ENCODE results near the gene PLIN5. TPM values are rescaled to one million over a fixed set of nuclear protein-coding genes. Genes with fewer than 3 reads are reported as not detected.

Gene PLIN5, protein sequence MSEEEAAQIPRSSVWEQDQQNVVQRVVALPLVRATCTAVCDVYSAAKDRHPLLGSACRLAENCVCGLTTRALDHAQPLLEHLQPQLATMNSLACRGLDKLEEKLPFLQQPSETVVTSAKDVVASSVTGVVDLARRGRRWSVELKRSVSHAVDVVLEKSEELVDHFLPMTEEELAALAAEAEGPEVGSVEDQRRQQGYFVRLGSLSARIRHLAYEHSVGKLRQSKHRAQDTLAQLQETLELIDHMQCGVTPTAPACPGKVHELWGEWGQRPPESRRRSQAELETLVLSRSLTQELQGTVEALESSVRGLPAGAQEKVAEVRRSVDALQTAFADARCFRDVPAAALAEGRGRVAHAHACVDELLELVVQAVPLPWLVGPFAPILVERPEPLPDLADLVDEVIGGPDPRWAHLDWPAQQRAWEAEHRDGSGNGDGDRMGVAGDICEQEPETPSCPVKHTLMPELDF
- total RNA-seq (2022; extraction: Qiagen RNA extraction): 0.10 to 0.21 TPM (median 0.13 TPM) in 4 of 5 replicates, not detected in the other

DNA sequence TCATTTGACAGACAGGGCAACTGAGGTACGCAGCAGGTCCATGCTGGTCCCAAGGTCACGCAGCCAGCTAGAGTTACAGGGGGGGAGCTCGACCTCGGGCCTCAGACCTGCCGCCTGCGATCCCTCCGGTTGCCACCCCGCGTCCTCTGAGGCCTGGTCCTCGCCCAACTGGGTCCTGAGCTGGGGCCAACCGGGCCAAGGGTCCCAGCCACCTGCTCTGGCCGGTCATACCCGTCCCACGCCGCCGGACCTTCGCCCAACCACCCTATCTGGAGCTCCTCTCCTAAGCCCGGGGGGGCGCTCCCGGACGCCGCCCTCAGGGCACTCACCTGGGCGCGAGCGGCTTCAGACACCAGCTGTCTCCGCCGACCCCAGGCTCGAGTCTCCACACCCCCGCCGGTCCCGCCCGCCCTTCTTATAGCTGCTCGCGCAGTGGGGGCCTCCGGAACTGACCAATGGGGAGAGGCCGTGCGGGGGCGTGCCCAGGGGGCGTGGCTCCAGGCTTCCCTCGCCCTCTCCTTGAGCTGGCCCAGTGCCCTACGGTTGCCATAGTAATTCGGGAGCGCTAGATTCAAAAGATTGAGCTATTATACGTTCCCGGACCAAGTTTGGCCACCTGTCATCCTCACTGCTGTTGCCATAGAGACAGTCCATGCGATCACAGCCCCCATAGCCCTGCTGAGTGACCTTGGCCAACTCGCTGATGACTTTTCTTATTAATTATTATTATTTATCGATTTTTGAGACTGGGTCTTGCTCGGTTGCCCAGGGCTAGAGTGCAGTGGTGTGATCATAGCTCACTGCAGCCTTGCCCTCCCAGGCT is at the start of gene PLIN5:
TSS of gene PLIN5 (minus strand) at position 389 of the 823 bp plus-strand sequence. CDS start 1,150 bp downstream, outside the sequence.

DNA sequence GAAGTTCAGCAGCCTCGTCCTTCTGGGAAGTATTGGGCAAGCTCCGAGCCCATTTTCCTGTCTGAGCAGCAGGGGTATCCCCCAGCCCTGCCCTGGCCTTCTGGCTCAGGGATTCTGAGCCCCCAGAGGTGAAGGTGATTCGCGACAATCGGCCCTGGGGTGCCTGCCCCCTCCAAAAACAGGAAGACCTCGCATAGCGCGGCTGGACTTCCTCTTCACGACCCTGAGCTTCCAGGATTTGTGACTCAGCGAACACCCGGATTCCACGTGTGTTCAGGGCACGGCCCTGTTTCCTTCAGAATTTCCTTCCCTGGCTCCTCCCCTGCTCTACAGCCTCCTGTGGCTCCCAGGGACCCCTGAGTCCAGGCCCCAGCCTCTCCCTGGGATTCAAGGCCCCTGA is 24.5 kb upstream of the PLIN5 start, which contains the start of gene SEMA6B:
TSS of gene SEMA6B (minus strand) at position 116 of the 400 bp plus-strand sequence. CDS start 1,227 bp downstream, outside the sequence.

DNA sequence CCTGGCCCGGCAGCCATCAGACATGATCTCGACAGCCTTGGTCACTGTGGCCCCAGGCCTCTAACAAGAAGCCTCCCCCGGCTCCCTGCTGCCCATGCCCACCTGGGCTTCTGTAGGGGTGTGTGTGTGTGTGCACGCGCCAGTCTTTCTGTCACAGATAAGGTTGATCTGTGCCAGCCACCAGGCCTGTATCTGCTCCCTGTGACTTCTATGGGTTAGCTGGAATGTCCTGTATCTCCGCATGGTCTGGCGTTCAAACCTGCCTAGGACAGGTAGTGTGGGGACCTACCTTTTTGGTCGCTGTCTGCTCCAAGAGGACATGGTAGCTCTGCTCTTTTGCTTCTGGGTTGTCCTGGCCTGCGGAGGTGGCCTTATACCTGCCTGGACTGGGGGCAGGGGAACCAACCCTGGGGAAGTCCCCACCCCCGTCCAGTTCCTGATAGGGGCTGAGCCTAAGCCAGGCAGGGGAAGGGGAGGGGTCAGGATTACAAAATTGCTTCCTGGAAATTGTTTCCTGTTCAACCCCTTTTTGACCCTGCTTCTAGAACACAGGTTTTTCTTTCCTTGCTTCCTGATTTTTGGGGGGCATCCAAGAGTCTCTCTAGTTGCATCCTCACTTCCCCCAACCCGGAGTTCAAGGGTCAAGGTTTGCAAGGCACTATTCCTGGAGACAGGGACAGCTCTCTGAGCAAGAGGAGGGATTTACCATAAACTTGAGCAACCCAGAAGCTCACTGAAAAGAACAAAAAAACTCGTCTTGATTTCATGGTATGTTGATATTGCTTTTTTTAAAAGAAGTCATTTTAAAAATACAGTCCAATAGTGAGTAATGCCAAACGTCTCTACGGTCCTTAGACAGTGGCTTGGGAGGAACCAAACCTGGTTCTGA is 4.9 kb upstream of the PLIN5 start, which contains the start of gene LRG1:
TSS of gene LRG1 (minus strand) at position 344 of the 889 bp plus-strand sequence. CDS start at position 321, 23 bp downstream.

DNA sequence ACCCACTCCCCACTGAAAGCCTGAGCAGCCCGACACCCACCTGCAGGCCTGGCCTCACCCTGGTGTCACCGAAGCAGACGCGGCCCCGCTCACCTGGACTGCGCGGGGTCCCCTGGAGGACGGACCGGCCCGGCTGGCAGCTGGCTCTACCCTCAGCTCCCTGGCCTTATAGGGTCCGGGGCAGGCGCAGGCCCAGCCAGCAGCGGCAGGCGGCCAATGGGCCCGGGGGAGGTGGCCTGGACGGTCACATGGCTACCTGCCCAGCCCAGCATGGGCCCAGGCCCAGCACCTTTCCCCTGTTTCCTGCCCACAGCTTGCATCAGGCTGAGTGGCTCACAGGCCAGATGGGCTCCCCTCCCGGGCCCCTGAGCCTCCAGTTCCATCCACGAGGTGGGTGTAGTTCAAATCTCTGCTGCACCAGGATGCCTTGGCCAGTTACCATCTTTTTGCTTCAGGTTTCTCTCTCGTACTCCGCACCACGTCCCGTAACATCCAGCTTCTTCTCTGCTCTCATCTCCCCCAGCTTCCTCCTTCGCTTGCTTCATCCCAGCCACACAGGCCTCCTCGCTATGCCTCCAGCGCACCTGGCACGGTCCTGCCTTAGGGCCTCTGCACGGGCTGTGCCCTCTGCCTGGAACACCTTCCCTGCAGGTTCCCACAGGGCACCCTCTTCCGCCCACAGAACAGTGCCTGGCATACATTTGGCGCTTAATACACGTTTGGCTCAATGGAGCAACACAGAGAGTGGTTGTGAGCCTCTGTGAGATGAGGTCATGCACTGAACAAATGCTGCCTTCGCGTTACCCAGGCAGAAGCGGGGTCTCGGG is 16.5 kb downstream of the PLIN5 start, which contains the start of gene PLIN4:
TSS of gene PLIN4 (minus strand) at position 142 of the 827 bp plus-strand sequence. CDS start 214 bp downstream, outside the sequence.

Other genes with a start within 250 kb of the PLIN5 start
- not detected in 5 replicates for gene TMIGD2, start 232.8 kb downstream of the PLIN5 start, total RNA-seq (2022; extraction: Qiagen RNA extraction)
- gene FSD1, start 230.6 kb downstream of the PLIN5 start, total RNA-seq (2022; extraction: Qiagen RNA extraction): 6.7 to 8.0 TPM (median 7.6 TPM) in 5 replicates
- gene STAP2, start 196.4 kb downstream of the PLIN5 start, total RNA-seq (2022; extraction: Qiagen RNA extraction): not detected in 5 replicates
- gene MPND, start 191.7 kb downstream of the PLIN5 start, total RNA-seq (2022; extraction: Qiagen RNA extraction): 7.1 to 11.2 TPM (median 10.2 TPM) in 5 replicates
- 45.3 to 65.3 TPM (median 62.0 TPM) in 5 replicates for gene SH3GL1, start 134.7 kb downstream of the PLIN5 start, total RNA-seq (2022; extraction: Qiagen RNA extraction)
- 18.1 to 25.2 TPM (median 23.6 TPM) in 5 replicates for gene CHAF1A, start 132.6 kb downstream of the PLIN5 start, total RNA-seq (2022; extraction: Qiagen RNA extraction)
- 37.8 to 57.7 TPM (median 54.4 TPM) in 5 replicates for gene UBXN6, start 77.4 kb downstream of the PLIN5 start, total RNA-seq (2022; extraction: Qiagen RNA extraction)
- 21.0 to 31.6 TPM (median 29.2 TPM) in 5 replicates for gene HDGFL2, start 62.9 kb downstream of the PLIN5 start, total RNA-seq (2022; extraction: Qiagen RNA extraction)
- 0.05 to 0.20 TPM (median 0.12 TPM) in 5 replicates for gene PLIN4, start 16.7 kb downstream of the PLIN5 start, total RNA-seq (2022; extraction: Qiagen RNA extraction)
- gene LRG1, start 4.8 kb upstream of the PLIN5 start, total RNA-seq (2022; extraction: Qiagen RNA extraction): 0.06 to 0.17 TPM (median 0.10 TPM) in 5 replicates
- gene SEMA6B, start 24.5 kb upstream of the PLIN5 start, total RNA-seq (2022; extraction: Qiagen RNA extraction): 3.8 to 7.4 TPM (median 7.0 TPM) in 5 replicates
- 2.9 to 4.4 TPM (median 3.7 TPM) in 5 replicates for gene TNFAIP8L1, start 104.3 kb upstream of the PLIN5 start, total RNA-seq (2022; extraction: Qiagen RNA extraction)
- 113 to 129 TPM (median 124 TPM) in 5 replicates for gene MYDGF, start 135.1 kb upstream of the PLIN5 start, total RNA-seq (2022; extraction: Qiagen RNA extraction)
- gene DPP9, start 188.6 kb upstream of the PLIN5 start, total RNA-seq (2022; extraction: Qiagen RNA extraction): 49.3 to 65.6 TPM (median 63.7 TPM) in 5 replicates